WTC11 (cell line): ENCODE results near the gene KIF2C. TPM values are rescaled to one million over a fixed set of nuclear protein-coding genes. Genes with fewer than 3 reads are reported as not detected.
A peak's percentile ranks its signal among the peaks of the same experiment; 100 is the strongest.

ENCODE experiments used
- ATF1 ChIP-seq: sonication (generic); formaldehyde crosslinking; IDR thresholded peaks from 2 replicates; pipeline ENCODE4 v1.8.1; 2023; ENCODE audit warnings: mild to moderate bottlenecking, moderate library complexity, missing genetic modification reagents
- CREB1 ChIP-seq: sonication (generic); formaldehyde crosslinking; IDR thresholded peaks from 2 replicates; pipeline ENCODE4 v1.8.0; 2023; ENCODE audit warnings: mild to moderate bottlenecking, missing genetic modification reagents
- ETV6 ChIP-seq: sonication (generic); formaldehyde crosslinking; IDR thresholded peaks from 2 replicates; pipeline ENCODE4 v1.8.1; 2022; ENCODE audit warnings: mild to moderate bottlenecking, missing genetic modification reagents
- FOXJ3 ChIP-seq: sonication (generic); formaldehyde crosslinking; IDR thresholded peaks from 2 replicates; pipeline ENCODE4 v1.9.0; 2021; ENCODE audit warnings: missing genetic modification reagents, mild to moderate bottlenecking, borderline replicate concordance
- GABPB1 ChIP-seq: sonication (generic); formaldehyde crosslinking; IDR thresholded peaks from 2 replicates; pipeline ENCODE4 v1.8.1; 2023; ENCODE audit warnings: mild to moderate bottlenecking, missing genetic modification reagents
- SMAD3 ChIP-seq: sonication (generic); formaldehyde crosslinking; IDR thresholded peaks from 2 replicates; pipeline ENCODE4 v1.8.0; 2022; ENCODE audit warnings: missing genetic modification reagents, mild to moderate bottlenecking, borderline replicate concordance
- SMAD4 ChIP-seq: sonication (generic); formaldehyde crosslinking; IDR thresholded peaks from 2 replicates; pipeline ENCODE4 v1.8.0; 2022; ENCODE audit warnings: mild to moderate bottlenecking, missing genetic modification reagents
- TCF7 ChIP-seq: sonication (generic); formaldehyde crosslinking; IDR thresholded peaks from 2 replicates; pipeline ENCODE4 v1.8.0; 2022; ENCODE audit warnings: mild to moderate bottlenecking, low read depth, missing genetic modification reagents, moderate library complexity
- TEAD4 ChIP-seq: sonication (generic); formaldehyde crosslinking; IDR thresholded peaks from 2 replicates; pipeline ENCODE4 v1.8.0; 2022; ENCODE audit warnings: mild to moderate bottlenecking, missing genetic modification reagents
- ZNF138 ChIP-seq: sonication (generic); formaldehyde crosslinking; conservative IDR thresholded peaks from 2 replicates; pipeline ENCODE4 v1.8.1; 2022; ENCODE audit warnings: mild to moderate bottlenecking, moderate library complexity, missing genetic modification reagents
- total RNA-seq: library from RNA; stranded (reverse); gene quantifications from 3 replicates; pipeline ENCODE4 v1.2.3, GENCODE V29; 2021
- TF ChIP-seq, protein P1 (sequence below): sonication (generic); formaldehyde crosslinking; IDR thresholded peaks from 2 replicates; pipeline ENCODE4 v1.8.0; 2022; ENCODE audit warnings: mild to moderate bottlenecking, missing genetic modification reagents
- TF ChIP-seq, protein P2 (sequence below): sonication (generic); formaldehyde crosslinking; IDR thresholded peaks from 2 replicates; pipeline ENCODE4 v1.8.0; 2023; ENCODE audit warnings: mild to moderate bottlenecking, missing genetic modification reagents
- TF ChIP-seq, protein P3 (sequence below): sonication (generic); formaldehyde crosslinking; IDR thresholded peaks from 2 replicates; pipeline ENCODE4 v1.8.1; 2022; ENCODE audit warnings: low read depth, missing genetic modification reagents, borderline replicate concordance
- TF ChIP-seq, protein P4 (sequence below): sonication (generic); formaldehyde crosslinking; conservative IDR thresholded peaks from 2 replicates; pipeline ENCODE4 v1.8.1; 2023; ENCODE audit warnings: mild to moderate bottlenecking, low read depth, missing genetic modification reagents, moderate library complexity
- TF ChIP-seq, protein P5 (sequence below): sonication (generic); formaldehyde crosslinking; IDR thresholded peaks from 2 replicates; pipeline ENCODE4 v1.8.0; 2023; ENCODE audit warnings: missing genetic modification reagents

Gene KIF2C
- total RNA-seq, 1 experiment from 2014 or later, result 93.8 TPM

GRCh38 chr1:44775078-44775929, 35.7 kb downstream of the KIF2C start, which contains the start of gene RPS8 (continued):
- TF ChIP-seq, protein P1, sequence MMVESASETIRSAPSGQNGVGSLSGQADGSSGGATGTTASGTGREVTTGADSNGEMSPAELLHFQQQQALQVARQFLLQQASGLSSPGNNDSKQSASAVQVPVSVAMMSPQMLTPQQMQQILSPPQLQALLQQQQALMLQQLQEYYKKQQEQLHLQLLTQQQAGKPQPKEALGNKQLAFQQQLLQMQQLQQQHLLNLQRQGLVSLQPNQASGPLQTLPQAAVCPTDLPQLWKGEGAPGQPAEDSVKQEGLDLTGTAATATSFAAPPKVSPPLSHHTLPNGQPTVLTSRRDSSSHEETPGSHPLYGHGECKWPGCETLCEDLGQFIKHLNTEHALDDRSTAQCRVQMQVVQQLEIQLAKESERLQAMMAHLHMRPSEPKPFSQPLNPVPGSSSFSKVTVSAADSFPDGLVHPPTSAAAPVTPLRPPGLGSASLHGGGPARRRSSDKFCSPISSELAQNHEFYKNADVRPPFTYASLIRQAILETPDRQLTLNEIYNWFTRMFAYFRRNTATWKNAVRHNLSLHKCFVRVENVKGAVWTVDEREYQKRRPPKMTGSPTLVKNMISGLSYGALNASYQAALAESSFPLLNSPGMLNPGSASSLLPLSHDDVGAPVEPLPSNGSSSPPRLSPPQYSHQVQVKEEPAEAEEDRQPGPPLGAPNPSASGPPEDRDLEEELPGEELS (CRISPR knock-in tag), result peak; percentile 13; the same call in 1 of the 2 replicates
- TF ChIP-seq ATF1 (peak; percentile 50), TEAD4 (CRISPR knock-in tag) (peak; percentile 49; the same call in 1 of the 2 replicates), FOXJ3 (CRISPR knock-in tag) (no peak), TCF7 (CRISPR knock-in tag) (no peak), ETV6 (CRISPR knock-in tag) (peak; percentile 63), CREB1 (peak; percentile 94; the same call in 1 of the 2 replicates), ZNF138 (CRISPR knock-in tag) (no peak), GABPB1 (CRISPR knock-in tag) (peak; percentile 72), SMAD4 (CRISPR knock-in tag) (0 out of 2 replicates have a peak, but pooled peaks have one; percentile 32), SMAD3 (CRISPR knock-in tag) (peak; percentile 70; the same call in 1 of the 2 replicates)
- TF ChIP-seq, protein P2, sequence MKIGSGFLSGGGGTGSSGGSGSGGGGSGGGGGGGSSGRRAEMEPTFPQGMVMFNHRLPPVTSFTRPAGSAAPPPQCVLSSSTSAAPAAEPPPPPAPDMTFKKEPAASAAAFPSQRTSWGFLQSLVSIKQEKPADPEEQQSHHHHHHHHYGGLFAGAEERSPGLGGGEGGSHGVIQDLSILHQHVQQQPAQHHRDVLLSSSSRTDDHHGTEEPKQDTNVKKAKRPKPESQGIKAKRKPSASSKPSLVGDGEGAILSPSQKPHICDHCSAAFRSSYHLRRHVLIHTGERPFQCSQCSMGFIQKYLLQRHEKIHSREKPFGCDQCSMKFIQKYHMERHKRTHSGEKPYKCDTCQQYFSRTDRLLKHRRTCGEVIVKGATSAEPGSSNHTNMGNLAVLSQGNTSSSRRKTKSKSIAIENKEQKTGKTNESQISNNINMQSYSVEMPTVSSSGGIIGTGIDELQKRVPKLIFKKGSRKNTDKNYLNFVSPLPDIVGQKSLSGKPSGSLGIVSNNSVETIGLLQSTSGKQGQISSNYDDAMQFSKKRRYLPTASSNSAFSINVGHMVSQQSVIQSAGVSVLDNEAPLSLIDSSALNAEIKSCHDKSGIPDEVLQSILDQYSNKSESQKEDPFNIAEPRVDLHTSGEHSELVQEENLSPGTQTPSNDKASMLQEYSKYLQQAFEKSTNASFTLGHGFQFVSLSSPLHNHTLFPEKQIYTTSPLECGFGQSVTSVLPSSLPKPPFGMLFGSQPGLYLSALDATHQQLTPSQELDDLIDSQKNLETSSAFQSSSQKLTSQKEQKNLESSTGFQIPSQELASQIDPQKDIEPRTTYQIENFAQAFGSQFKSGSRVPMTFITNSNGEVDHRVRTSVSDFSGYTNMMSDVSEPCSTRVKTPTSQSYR (CRISPR knock-in tag), result peak; percentile 31; the same call in 1 of the 2 replicates
- TF ChIP-seq, protein P3, sequence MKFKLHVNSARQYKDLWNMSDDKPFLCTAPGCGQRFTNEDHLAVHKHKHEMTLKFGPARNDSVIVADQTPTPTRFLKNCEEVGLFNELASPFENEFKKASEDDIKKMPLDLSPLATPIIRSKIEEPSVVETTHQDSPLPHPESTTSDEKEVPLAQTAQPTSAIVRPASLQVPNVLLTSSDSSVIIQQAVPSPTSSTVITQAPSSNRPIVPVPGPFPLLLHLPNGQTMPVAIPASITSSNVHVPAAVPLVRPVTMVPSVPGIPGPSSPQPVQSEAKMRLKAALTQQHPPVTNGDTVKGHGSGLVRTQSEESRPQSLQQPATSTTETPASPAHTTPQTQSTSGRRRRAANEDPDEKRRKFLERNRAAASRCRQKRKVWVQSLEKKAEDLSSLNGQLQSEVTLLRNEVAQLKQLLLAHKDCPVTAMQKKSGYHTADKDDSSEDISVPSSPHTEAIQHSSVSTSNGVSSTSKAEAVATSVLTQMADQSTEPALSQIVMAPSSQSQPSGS (CRISPR knock-in tag), result no peak
- TF ChIP-seq, protein P4, sequence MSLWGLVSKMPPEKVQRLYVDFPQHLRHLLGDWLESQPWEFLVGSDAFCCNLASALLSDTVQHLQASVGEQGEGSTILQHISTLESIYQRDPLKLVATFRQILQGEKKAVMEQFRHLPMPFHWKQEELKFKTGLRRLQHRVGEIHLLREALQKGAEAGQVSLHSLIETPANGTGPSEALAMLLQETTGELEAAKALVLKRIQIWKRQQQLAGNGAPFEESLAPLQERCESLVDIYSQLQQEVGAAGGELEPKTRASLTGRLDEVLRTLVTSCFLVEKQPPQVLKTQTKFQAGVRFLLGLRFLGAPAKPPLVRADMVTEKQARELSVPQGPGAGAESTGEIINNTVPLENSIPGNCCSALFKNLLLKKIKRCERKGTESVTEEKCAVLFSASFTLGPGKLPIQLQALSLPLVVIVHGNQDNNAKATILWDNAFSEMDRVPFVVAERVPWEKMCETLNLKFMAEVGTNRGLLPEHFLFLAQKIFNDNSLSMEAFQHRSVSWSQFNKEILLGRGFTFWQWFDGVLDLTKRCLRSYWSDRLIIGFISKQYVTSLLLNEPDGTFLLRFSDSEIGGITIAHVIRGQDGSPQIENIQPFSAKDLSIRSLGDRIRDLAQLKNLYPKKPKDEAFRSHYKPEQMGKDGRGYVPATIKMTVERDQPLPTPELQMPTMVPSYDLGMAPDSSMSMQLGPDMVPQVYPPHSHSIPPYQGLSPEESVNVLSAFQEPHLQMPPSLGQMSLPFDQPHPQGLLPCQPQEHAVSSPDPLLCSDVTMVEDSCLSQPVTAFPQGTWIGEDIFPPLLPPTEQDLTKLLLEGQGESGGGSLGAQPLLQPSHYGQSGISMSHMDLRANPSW (CRISPR knock-in tag), result no peak
- TF ChIP-seq, protein P5, sequence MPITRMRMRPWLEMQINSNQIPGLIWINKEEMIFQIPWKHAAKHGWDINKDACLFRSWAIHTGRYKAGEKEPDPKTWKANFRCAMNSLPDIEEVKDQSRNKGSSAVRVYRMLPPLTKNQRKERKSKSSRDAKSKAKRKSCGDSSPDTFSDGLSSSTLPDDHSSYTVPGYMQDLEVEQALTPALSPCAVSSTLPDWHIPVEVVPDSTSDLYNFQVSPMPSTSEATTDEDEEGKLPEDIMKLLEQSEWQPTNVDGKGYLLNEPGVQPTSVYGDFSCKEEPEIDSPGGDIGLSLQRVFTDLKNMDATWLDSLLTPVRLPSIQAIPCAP (CRISPR knock-in tag), result no peak
